Caco-2 (cell line): Measurements from ENCODE around the gene CDKN2B-AS1. TPM values are rescaled to one million over a fixed set of nuclear protein-coding genes. Genes with fewer than 3 reads are reported as not detected.

Experiments used
- BruUV-seq: library from RNA; stranded (reverse); fragments of 400-500 nt; replicated peaks from 2 replicates; lab custom pipeline; 2021; lab: Mats Ljungman, UMichigan
- CTCF ChIA-PET: fragments of 300-600 bp; sonication (Branson Sonifier 250); formaldehyde crosslinking; loops from one replicate; lab custom pipeline; 2022; ENCODE audit warnings: antibody characterized with exemption; lab: Charles Lee
- POLR2A ChIA-PET: fragments of 300-600 bp; sonication (Branson Sonifier 250); formaldehyde crosslinking; loops from one replicate; lab custom pipeline; 2022; ENCODE audit warnings: antibody characterized with exemption; lab: Charles Lee
- DNase-seq, 2 experiments: peaks; one replicate each; pipeline versions ENCODE4 v3.0.0 to v3.0.0-alpha.2; 2020 to 2022
- H3K27me3 ChIP-seq: replicated peaks from 2 replicates; pipeline ENCODE4 v1.6.0; 2011; ENCODE audit warnings: low read length; ENCODE audit not compliant: control insufficient read depth, insufficient read depth
- H3K36me3 ChIP-seq: 2 replicates; pipeline ENCODE4 v1.5.1; 2011; ENCODE audit warnings: low read length; ENCODE audit not compliant: control insufficient read depth, insufficient read depth
- H3K4me1 ChIP-seq: fragments of 250-450 bp; sonication (Bioruptor Pico); 2 replicates; pipeline ENCODE4 v1.5.1; 2020; ENCODE audit warnings: mild to moderate bottlenecking
- H3K4me3 ChIP-seq: 2 replicates; pipeline ENCODE4 v1.5.1; 2011; ENCODE audit warnings: low read depth, mild to moderate bottlenecking, control low read depth, low read length
- H3K9me3 ChIP-seq: fragments of 250-450 bp; sonication (Bioruptor Pico); 2 replicates; pipeline ENCODE4 v1.5.1; 2020; ENCODE audit warnings: mild to moderate bottlenecking, moderate library complexity
- H3K27ac Mint-ChIP-seq: one replicate; pipeline ENCODE4 v1.8.0; 2022; ENCODE audit warnings: mixed read lengths; ENCODE audit not compliant: unreplicated experiment
- H3K27me3 Mint-ChIP-seq: one replicate; pipeline ENCODE4 v1.8.0; 2022; ENCODE audit warnings: mixed read lengths; ENCODE audit not compliant: insufficient read depth, unreplicated experiment
- H3K36me3 Mint-ChIP-seq: one replicate; pipeline ENCODE4 v1.8.0; 2022; ENCODE audit warnings: mild to moderate bottlenecking, mixed read lengths; ENCODE audit not compliant: insufficient read depth, unreplicated experiment
- H3K4me1 Mint-ChIP-seq: one replicate; pipeline ENCODE4 v1.8.0; 2022; ENCODE audit warnings: low read depth, mixed read lengths; ENCODE audit not compliant: unreplicated experiment
- H3K4me3 Mint-ChIP-seq: one replicate; pipeline ENCODE4 v1.8.0; 2022; ENCODE audit warnings: mild to moderate bottlenecking, moderate library complexity, mixed read lengths; ENCODE audit not compliant: unreplicated experiment
- H3K9me3 Mint-ChIP-seq: one replicate; pipeline ENCODE4 v1.8.0; 2022; ENCODE audit warnings: mixed read lengths; ENCODE audit not compliant: unreplicated experiment
- CTCF ChIP-seq, 2 experiments: fragments of 200-600 bp in 1 of 2; IDR thresholded peaks; 1 replicate in 1 of 2; 2 replicates in 1 of 2; pipeline versions ENCODE4 v1.5.1 to v1.8.0; 2011 to 2022; ENCODE audit warnings: antibody characterized with exemption in 1 of 2, control low read depth in 1 of 2, inconsistent platforms in 1 of 2, low read depth in 1 of 2, low read length in 1 of 2, mild to moderate bottlenecking in 1 of 2, moderate library complexity in 1 of 2; ENCODE audit not compliant: insufficient read depth in 1 of 2, severe bottlenecking in 1 of 2, unreplicated experiment in 1 of 2
- intact Hi-C: fragments of 100-400 bp; cut with micrococcal nuclease; formaldehyde crosslinking; loops from one replicate; pipeline ENCODE4 v1.10.0; 2022; ENCODE audit not compliant: unreplicated experiment
- total RNA-seq: library from RNA; stranded (reverse); gene quantifications from 2 replicates; pipeline ENCODE4 v1.2.3, GENCODE V29; 2022

Gene CDKN2B-AS1
- total RNA-seq, 1 experiment from 2014 or later, result 1.2 TPM

GRCh38 chr9:22050924-22051323 lies 56.3 kb downstream of the CDKN2B-AS1 start:
- no peaks in the 10 kb centered on the region for H3K9me3 ChIP-seq
- Mint-ChIP-seq H3K4me3 (no peak overlapping the region), H3K27me3 (no peaks in the 10 kb centered on the region), H3K36me3 (no peaks in the 10 kb centered on the region), H3K9me3 (no peaks in the 10 kb centered on the region), H3K4me1 (no peaks in the 10 kb centered on the region), H3K27ac (no peak overlapping the region)
- intact Hi-C loops, result no loop called here
- BruUV-seq, result no TSS peak
- ChIA-PET CTCF (no interaction called here), POLR2A (no interaction called here)
- H3K4me3 ChIP-seq, result no peak overlapping the region
- DNase-seq, result no peak
- no peaks in the 10 kb centered on the region for H3K36me3 ChIP-seq
- no peak for TF ChIP-seq CTCF (IDR thresholded peaks at IDR 0.05; ENCODE audit: insufficient read depth in 1 of 2, low read depth in 1 of 2, low read length in 1 of 2, severe bottlenecking in 1 of 2, unreplicated experiment in 1 of 2)
- H3K4me1 ChIP-seq, result peaks cover 13% of the 10 kb centered on the region; the same call in 1 of the 2 replicates
- H3K27me3 ChIP-seq, result no peaks in the 10 kb centered on the region

- Histone ChIP-seq H3K9me3 (no peaks in the 10 kb centered on the region), H3K27me3 (no peaks in the 10 kb centered on the region), H3K4me1 (no peaks in the 10 kb centered on the region), H3K4me3 (no peak overlapping the region), H3K36me3 (no peaks in the 10 kb centered on the region)
- no peak overlapping the region for H3K27ac Mint-ChIP-seq
- CTCF ChIA-PET, result interaction anchor here (1.0 kb wide), 1 partner anchor 67 kb away, joined by 6 read pairs; no protein-coding TSS in a partner anchor
- POLR2A ChIA-PET, result no interaction called here
- no peak overlapping the region for H3K4me3 Mint-ChIP-seq
- TF ChIP-seq CTCF (IDR thresholded peaks at IDR 0.05; ENCODE audit: insufficient read depth in 1 of 2, low read depth in 1 of 2, low read length in 1 of 2, severe bottlenecking in 1 of 2, unreplicated experiment in 1 of 2), result no peak
- no TSS peak for BruUV-seq
- H3K9me3 Mint-ChIP-seq, result no peaks in the 10 kb centered on the region
- no peak for DNase-seq
- intact Hi-C loops, result loop anchor here (2.0 kb wide), 1 partner anchor 66 kb away; no protein-coding TSS in a partner anchor
- no peaks in the 10 kb centered on the region for H3K4me1 Mint-ChIP-seq
- H3K36me3 Mint-ChIP-seq, result no peaks in the 10 kb centered on the region
- H3K27me3 Mint-ChIP-seq, result no peaks in the 10 kb centered on the region
Measured at GRCh38 chr9:22052376-22052945, 57.9 kb downstream of the CDKN2B-AS1 start.

- no peak overlapping the region for H3K4me3 Mint-ChIP-seq
- POLR2A ChIA-PET, result no interaction called here
- no peaks in the 10 kb centered on the region for H3K27me3 Mint-ChIP-seq
- H3K4me1 ChIP-seq, result no peaks in the 10 kb centered on the region
- TF ChIP-seq CTCF (IDR thresholded peaks at IDR 0.05; ENCODE audit: insufficient read depth in 1 of 2, low read depth in 1 of 2, low read length in 1 of 2, severe bottlenecking in 1 of 2, unreplicated experiment in 1 of 2), result no peak
- no TSS peak for BruUV-seq
- no peaks in the 10 kb centered on the region for H3K9me3 ChIP-seq
- H3K27me3 ChIP-seq, result no peaks in the 10 kb centered on the region
- intact Hi-C loops, result loop anchor here (2.0 kb wide), 1 partner anchor 66 kb away; no protein-coding TSS in a partner anchor
- no peak overlapping the region for H3K4me3 ChIP-seq
- no peaks in the 10 kb centered on the region for H3K36me3 ChIP-seq
- no peaks in the 10 kb centered on the region for H3K4me1 Mint-ChIP-seq
- H3K27ac Mint-ChIP-seq, result no peak overlapping the region
- no peak for DNase-seq
- no peaks in the 10 kb centered on the region for H3K9me3 Mint-ChIP-seq
- CTCF ChIA-PET, result interaction anchor here (0.7 to 1.0 kb wide), 3 partner anchors 66 to 191 kb away, joined by 3 to 6 read pairs (median 3); no protein-coding TSS in a partner anchor
- H3K36me3 Mint-ChIP-seq, result no peaks in the 10 kb centered on the region
Measured at GRCh38 chr9:22053178-22053577, 58.6 kb downstream of the CDKN2B-AS1 start.
